GDM1 (cell line): ENCODE measurements around the gene RPL13.

Experiments used
- DNase-seq: peaks from one replicate; lab custom pipeline; 2025; lab: John Stamatoyannopoulos, UW

Gene RPL13

GRCh38 chr16:89560378-89561141 is at the start of gene RPL13:
Gene RPL13, plus strand, starts transcription at chr16:89560682. Its CDS starts 278 bp downstream, at chr16:89560960.
- peak; percentile 93 for DNase-seq

- no peak for DNase-seq
Observed at GRCh38 chr16:89511374-89511773, 49.1 kb upstream of the RPL13 start.

- no peak for DNase-seq
Observed at GRCh38 chr16:89512453-89512852, 48.0 kb upstream of the RPL13 start.

GRCh38 chr16:89517128-89517527 is 43.4 kb upstream of the RPL13 start:
- no peak for DNase-seq

GRCh38 chr16:89519881-89520280 is 40.6 kb upstream of the RPL13 start:
- DNase-seq = no peak

DNA sequence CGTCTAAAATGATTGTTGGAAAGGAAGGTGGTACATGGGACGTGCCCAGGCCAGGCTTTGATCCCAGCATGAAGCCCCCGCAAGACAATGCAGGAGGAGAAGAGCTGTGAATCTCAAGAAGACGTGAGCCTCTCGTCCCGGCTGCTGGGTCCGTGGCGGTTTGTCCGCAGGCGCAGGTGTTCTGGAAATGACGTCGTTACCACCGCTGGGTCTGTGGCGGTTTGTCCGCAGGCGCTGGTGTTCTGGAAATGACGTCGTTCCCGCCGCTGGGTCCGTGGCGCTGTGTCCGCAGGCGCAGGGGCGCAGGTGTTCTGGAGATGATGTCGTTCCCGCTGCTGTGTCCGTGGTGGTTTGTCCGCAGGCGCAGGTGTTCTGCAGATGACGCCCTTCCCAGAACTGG is 38.2 kb upstream of the RPL13 start:
- no peak for DNase-seq

DNA sequence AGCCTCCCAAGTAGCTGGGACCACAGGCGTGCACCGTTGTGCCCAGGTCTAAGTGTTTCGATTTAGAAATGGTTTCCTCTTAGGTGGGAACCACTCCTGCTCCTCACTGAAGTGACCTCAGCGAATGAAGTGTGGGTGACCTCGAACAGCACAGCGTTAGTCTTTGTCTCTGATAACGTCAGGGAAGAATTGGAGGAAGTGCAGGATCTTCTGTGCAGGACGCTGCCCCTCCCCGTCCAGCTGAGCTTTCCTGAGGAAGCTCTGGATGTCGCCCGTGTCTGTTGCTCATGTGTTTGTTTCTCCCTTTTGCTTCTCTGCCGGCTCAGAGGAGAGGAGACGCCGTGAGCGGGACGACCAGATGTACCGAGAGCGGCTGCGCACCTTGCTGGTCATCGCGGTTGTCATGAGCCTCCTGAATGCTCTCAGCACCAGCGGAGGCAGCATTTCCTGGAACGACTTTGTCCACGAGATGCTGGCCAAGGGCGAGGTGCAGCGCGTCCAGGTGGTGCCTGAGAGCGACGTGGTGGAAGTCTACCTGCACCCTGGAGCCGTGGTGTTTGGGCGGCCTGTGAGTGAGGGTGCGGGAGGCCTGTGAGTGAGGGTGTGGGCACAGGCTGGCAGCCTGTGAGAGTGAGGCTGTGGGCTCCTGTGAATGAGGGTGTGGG is 36.7 kb upstream of the RPL13 start:
- no peak for DNase-seq

DNA sequence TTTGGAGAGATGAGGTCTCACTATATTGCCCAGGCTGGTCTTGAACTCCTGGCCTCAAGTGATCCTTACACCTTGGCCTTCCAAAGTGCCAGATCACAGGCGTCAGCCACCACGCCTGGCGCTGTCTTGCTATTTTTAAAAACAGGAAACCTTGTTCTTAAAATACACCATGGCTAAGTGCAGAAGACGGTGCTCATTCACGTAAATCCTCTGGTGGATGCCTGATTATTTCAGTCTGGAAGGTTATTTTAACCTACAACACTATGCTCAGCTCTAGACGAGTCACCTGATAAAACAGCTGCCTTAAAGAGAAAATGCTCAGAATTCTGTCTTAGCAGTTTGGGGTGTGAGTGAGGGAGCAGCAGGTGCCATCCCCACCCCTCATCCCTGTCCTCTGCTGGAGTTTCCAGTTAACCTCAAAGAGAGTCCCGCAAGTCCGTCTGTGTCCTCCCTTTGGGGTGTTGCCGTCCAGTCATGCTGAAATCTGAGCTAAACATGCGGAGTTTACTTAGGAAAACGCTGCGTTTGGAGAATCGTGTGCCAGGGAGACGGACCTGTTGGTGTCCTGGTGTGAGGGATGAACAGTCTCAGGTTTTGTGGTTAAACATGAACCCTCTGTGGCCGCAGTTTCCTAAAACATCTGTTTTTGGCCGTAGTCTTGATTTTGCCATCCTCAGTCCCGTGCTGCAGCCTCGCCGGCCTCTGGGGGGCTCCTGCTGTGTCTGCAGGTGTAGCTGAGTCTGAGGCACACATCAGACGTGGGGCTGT is 35.2 kb upstream of the RPL13 start:
- no peak for DNase-seq

- DNase-seq = no peak
Observed at GRCh38 chr16:89529097-89529496, 31.4 kb upstream of the RPL13 start.

GRCh38 chr16:89530401-89531381 is 29.8 kb upstream of the RPL13 start:
- DNase-seq = no peak

- DNase-seq = no peak
Observed at GRCh38 chr16:89531821-89532526, 28.5 kb upstream of the RPL13 start.

GRCh38 chr16:89534252-89534756 is 26.2 kb upstream of the RPL13 start:
- peak; percentile 50 for DNase-seq

GRCh38 chr16:89536371-89536770 is 24.1 kb upstream of the RPL13 start:
- no peak for DNase-seq

DNA sequence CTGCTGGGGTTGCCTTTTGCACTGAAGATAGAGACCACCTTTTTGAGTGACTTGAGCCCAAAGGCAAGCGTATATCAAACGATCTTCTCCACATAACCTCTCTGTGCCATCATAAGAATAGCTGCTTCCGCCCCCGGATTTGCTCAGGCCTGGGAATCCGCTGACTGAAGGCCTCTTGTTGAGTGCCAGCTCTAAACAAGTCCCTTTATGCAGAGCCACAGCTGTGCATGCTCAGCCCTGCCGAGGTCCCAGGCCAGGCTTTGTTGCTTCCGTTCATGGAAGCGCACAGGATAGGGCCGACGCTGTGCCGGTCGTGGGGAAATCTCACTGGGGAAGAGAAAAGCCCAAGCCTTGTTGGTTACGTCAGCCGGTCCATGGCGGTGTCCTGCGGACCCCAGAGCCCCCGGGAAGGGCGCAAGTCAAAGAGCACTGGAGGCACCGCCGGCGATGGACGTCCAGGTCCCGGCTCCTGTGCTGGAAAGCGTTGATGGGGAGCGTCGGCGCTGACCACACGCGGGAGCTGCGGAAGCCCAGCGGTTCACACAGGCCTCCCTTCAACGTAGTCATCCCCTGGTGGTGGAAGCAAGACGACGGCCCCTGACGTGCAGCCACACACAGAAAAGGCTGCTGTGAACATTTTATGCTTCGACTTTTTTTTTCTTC is 23.5 kb upstream of the RPL13 start:
- DNase-seq = no peak

DNA sequence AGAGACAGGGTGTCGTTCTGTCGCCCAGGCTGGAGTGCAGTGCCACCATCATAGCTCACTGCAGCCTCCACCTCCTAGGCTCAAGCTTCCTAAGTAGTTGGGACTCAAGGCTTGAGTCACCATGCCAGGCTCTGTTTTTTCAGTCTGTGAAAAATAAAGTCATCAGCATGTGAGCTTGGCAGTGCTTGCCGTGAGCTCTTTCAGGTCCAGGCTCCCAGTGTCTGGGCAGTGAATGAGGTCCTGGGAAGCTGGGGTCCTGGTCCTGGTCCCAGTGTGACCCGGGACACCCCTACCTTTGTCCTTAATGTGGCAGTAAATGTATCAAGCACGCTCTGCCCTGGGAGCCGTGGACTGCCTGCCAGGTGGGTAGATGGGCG is 22.9 kb upstream of the RPL13 start:
- DNase-seq = no peak

DNA sequence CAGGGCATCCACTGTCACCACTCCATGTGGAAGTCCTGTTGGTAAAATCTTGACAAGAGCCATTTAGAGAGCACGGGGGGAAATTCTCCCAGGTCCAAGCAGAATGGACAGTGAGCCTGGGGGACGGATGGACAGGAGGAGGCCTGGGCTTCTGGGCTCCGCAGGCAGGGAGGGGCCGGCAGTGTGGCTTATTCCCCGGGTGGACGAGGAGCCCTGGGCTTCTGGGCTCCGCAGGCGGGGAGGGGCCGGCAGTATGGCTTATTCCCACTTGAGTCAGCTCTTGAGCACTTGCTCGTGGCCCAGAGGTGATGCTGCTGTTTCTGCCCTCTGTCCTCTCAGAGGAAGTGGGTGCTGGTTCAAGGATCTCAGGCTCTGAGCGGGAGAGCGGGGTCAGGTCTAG is 22.2 kb upstream of the RPL13 start:
- no peak for DNase-seq

GRCh38 chr16:89540557-89540956 is 19.9 kb upstream of the RPL13 start:
- DNase-seq = no peak

DNA sequence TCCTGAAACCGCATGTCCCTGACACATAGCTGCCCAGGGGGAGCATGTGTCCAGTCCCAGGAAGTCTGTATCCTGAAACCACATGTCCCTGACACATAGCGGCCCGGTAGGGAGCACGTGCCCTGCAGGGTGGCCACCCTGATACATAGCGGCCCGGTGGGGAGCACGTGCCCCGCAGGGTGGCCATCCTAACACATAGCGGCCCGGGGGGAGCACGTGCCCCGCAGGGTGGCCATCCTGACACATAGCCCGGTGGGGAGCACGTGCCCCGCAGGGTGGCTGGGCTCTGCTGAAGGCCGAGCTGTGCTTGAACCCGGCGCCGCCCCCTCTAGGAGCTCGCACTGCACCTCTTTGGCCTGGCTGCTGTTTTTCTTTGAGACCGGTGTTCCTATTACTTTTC is 18.7 kb upstream of the RPL13 start:
- DNase-seq = no peak

- no peak for DNase-seq
Observed at GRCh38 chr16:89544113-89544512, 16.4 kb upstream of the RPL13 start.

- DNase-seq = no peak
Observed at GRCh38 chr16:89544713-89545043, 15.8 kb upstream of the RPL13 start.
